ENCODE data around the gene SLC6A13. TPM values are rescaled to one million over a fixed set of nuclear protein-coding genes. Genes with fewer than 3 reads are reported as not detected.

Gene SLC6A13
- total and polyA plus RNA-seq, 10 of the 15 experiments (the other 5 are each of a cell fraction or from before 2014, with no cell fraction given), result 0.18 to 1.2 (median 0.20) TPM; not detected in 3

DNA sequence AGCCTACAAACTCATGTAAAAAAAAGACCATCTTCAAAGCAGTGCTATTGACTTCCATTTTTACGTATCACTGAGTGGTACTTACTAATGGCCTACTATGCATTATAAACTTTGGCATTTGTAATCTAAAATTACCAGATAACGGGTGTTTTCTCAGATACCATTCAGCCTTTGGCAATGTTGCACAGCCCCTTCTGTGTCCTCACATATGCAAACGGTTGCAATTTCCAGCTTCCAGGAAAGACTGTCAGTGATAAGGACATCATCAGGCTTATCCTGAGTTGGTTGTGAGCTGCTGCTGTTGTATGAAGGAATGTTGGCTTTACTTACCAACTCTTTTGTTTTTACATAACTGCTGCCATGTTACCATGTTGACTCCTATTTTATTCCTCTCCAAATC is 1.6 kb upstream of the SLC6A13 start:
- ATAC-seq (no peak), DNase-seq (ENCODE audit: low read depth, low spot score) (no peak), FAIRE-seq (no peak)
- in situ Hi-C loops (cut with MboI), result no loop called here
- TF ChIP-seq, protein P1, sequence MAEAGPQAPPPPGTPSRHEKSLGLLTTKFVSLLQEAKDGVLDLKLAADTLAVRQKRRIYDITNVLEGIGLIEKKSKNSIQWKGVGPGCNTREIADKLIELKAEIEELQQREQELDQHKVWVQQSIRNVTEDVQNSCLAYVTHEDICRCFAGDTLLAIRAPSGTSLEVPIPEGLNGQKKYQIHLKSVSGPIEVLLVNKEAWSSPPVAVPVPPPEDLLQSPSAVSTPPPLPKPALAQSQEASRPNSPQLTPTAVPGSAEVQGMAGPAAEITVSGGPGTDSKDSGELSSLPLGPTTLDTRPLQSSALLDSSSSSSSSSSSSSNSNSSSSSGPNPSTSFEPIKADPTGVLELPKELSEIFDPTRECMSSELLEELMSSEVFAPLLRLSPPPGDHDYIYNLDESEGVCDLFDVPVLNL (IDR thresholded peaks at IDR 0.05; ENCODE audit: low read depth, low read length), result no peak
- TF ChIP-seq BMI1 (IDR thresholded peaks at IDR 0.05; ENCODE audit: borderline replicate concordance) (no peak), NFIC (IDR thresholded peaks at IDR 0.05; ENCODE audit: low read depth, low read length) (no peak), MEF2B (IDR thresholded peaks at IDR 0.05; ENCODE audit: partially characterized antibody, poor library complexity, severe bottlenecking) (no peak), SIX5 (IDR thresholded peaks at IDR 0.05; ENCODE audit: low read depth, low read length, severe bottlenecking) (no peak), ZNF24 (IDR thresholded peaks at IDR 0.05) (no peak), EZH2 (IDR thresholded peaks at IDR 0.05; ENCODE audit: borderline replicate concordance, control insufficient read depth, low read depth, low read length) (no peak)
- Histone ChIP-seq H3K4me3 (no peak overlapping the region), H3K9ac (ENCODE audit: control insufficient read depth, insufficient read depth, low read length) (no peak overlapping the region), H3K4me1 (ENCODE audit: control insufficient read depth, insufficient read depth, low read length) (no peaks in the 10 kb centered on the region), H3K79me2 (ENCODE audit: control insufficient read depth, insufficient read depth, low read length) (no peaks in the 10 kb centered on the region), H3K27ac (ENCODE audit: control insufficient read depth, insufficient read depth) (no peak overlapping the region), H3K27me3 (replicated peaks in 1 of 2; ENCODE audit: control insufficient read depth in 2 of 2, insufficient read depth in 2 of 2, low read length in 1 of 2) (peaks cover 0 to 4% of the 10 kb centered on the region in 2 experiments; a peak in 1 of 4 replicates), H2AFZ (ENCODE audit: control insufficient read depth, low read depth, low read length) (no peak overlapping the region), H3K36me3 (ENCODE audit: control insufficient read depth in 2 of 2, insufficient read depth in 2 of 2, low read length in 1 of 2) (no peaks in the 10 kb centered on the region), H3K9me3 (replicated peaks; ENCODE audit: control insufficient read depth, insufficient read depth, low read length) (no peaks in the 10 kb centered on the region), H4K20me1 (ENCODE audit: control insufficient read depth, insufficient read depth) (no peaks in the 10 kb centered on the region), H3K4me2 (ENCODE audit: control insufficient read depth, insufficient read depth) (no peak overlapping the region)
- RAD21 ChIA-PET (ENCODE audit: unreplicated experiment), result no interaction called here
- BruUV-seq (replicated peaks), result no TSS peak
- POLR2A ChIA-PET, result no interaction called here
- SMC1A ChIA-PET (ENCODE audit: uncharacterized antibody, unreplicated experiment), result no interaction called here
- intact Hi-C loops (cut with micrococcal nuclease; ENCODE audit: unreplicated experiment), result no loop called here
- CTCF ChIA-PET, result no interaction called here
- WGBS (ENCODE audit: insufficient coverage, insufficient replicate concordance, low lambda C conversion rate, missing lambda C conversion rate), result 65% methylated on average over 3 of the region's 3 CpGs

DNA sequence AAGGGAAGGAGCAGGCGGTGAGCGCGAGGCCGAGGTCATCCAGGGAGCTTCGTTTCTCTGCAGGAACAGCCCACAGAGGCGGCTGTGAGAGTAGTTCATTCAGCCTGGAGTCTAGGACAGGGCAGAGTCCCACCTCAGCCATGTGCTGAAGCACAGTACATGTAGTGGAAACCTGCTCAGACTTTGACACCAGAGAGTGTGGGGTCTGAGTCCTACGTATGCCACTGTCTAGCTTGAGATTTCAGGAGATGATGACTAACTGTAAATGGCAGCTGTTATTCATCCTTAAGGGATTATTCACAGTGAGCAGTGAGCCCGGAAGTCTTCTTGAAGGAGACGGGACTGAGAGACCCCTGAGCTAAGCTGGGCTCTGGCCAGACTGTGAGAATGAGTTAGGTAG is 938 bp upstream of the SLC6A13 start:
- DNase-seq (ENCODE audit: low read depth, low spot score) (no peak), FAIRE-seq (no peak), ATAC-seq (no peak)
- ChIA-PET RAD21 (ENCODE audit: unreplicated experiment) (no interaction called here), CTCF (no interaction called here), POLR2A (no interaction called here), SMC1A (ENCODE audit: uncharacterized antibody, unreplicated experiment) (no interaction called here)
- Histone ChIP-seq H3K27ac (ENCODE audit: control insufficient read depth, insufficient read depth) (no peak overlapping the region), H3K9ac (ENCODE audit: control insufficient read depth, insufficient read depth, low read length) (no peak overlapping the region), H3K27me3 (replicated peaks in 1 of 2; ENCODE audit: control insufficient read depth in 2 of 2, insufficient read depth in 2 of 2, low read length in 1 of 2) (peaks cover 0 to 4% of the 10 kb centered on the region in 2 experiments; a peak in 1 of 4 replicates), H3K9me3 (replicated peaks; ENCODE audit: control insufficient read depth, insufficient read depth, low read length) (no peaks in the 10 kb centered on the region), H4K20me1 (ENCODE audit: control insufficient read depth, insufficient read depth) (no peaks in the 10 kb centered on the region), H3K36me3 (ENCODE audit: control insufficient read depth in 2 of 2, insufficient read depth in 2 of 2, low read length in 1 of 2) (no peaks in the 10 kb centered on the region), H3K4me3 (no peak overlapping the region), H3K79me2 (ENCODE audit: control insufficient read depth, insufficient read depth, low read length) (no peaks in the 10 kb centered on the region), H2AFZ (ENCODE audit: control insufficient read depth, low read depth, low read length) (no peak overlapping the region), H3K4me2 (ENCODE audit: control insufficient read depth, insufficient read depth) (no peak overlapping the region), H3K4me1 (ENCODE audit: control insufficient read depth, insufficient read depth, low read length) (no peaks in the 10 kb centered on the region)
- 82% methylated on average over 9 of the region's 9 CpGs for WGBS (ENCODE audit: insufficient coverage, insufficient replicate concordance, low lambda C conversion rate, missing lambda C conversion rate)
- TF ChIP-seq BACH1 (IDR thresholded peaks at IDR 0.05; ENCODE audit: borderline replicate concordance) (no peak), SRF (IDR thresholded peaks at IDR 0.05; ENCODE audit: low read depth in 2 of 2, low read length in 2 of 2) (no peak), ZNF274 (IDR thresholded peaks at IDR 0.05; ENCODE audit: insufficient read depth, insufficient read length) (no peak), FOXK2 (IDR thresholded peaks at IDR 0.05) (no peak)
- TF ChIP-seq, protein P2, sequence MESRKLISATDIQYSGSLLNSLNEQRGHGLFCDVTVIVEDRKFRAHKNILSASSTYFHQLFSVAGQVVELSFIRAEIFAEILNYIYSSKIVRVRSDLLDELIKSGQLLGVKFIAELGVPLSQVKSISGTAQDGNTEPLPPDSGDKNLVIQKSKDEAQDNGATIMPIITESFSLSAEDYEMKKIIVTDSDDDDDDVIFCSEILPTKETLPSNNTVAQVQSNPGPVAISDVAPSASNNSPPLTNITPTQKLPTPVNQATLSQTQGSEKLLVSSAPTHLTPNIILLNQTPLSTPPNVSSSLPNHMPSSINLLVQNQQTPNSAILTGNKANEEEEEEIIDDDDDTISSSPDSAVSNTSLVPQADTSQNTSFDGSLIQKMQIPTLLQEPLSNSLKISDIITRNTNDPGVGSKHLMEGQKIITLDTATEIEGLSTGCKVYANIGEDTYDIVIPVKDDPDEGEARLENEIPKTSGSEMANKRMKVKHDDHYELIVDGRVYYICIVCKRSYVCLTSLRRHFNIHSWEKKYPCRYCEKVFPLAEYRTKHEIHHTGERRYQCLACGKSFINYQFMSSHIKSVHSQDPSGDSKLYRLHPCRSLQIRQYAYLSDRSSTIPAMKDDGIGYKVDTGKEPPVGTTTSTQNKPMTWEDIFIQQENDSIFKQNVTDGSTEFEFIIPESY (IDR thresholded peaks at IDR 0.05), result no peak
- TF ChIP-seq, protein P3, sequence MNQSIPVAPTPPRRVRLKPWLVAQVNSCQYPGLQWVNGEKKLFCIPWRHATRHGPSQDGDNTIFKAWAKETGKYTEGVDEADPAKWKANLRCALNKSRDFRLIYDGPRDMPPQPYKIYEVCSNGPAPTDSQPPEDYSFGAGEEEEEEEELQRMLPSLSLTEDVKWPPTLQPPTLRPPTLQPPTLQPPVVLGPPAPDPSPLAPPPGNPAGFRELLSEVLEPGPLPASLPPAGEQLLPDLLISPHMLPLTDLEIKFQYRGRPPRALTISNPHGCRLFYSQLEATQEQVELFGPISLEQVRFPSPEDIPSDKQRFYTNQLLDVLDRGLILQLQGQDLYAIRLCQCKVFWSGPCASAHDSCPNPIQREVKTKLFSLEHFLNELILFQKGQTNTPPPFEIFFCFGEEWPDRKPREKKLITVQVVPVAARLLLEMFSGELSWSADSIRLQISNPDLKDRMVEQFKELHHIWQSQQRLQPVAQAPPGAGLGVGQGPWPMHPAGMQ (IDR thresholded peaks at IDR 0.05; ENCODE audit: borderline replicate concordance), result no peak
- in situ Hi-C loops (cut with MboI) (no loop called here), intact Hi-C loops (cut with micrococcal nuclease; ENCODE audit: unreplicated experiment) (no loop called here)
- BruUV-seq (replicated peaks), result no TSS peak
